ENCODE measurements around the gene PATE1. TPM values are rescaled to one million over a fixed set of nuclear protein-coding genes. Genes with fewer than 3 reads are reported as not detected.
A peak's percentile ranks its signal among the peaks of the same experiment; 100 is the strongest.

The PATE1 gene
- total RNA-seq, 1 donor from 2014 or later: not detected

DNA sequence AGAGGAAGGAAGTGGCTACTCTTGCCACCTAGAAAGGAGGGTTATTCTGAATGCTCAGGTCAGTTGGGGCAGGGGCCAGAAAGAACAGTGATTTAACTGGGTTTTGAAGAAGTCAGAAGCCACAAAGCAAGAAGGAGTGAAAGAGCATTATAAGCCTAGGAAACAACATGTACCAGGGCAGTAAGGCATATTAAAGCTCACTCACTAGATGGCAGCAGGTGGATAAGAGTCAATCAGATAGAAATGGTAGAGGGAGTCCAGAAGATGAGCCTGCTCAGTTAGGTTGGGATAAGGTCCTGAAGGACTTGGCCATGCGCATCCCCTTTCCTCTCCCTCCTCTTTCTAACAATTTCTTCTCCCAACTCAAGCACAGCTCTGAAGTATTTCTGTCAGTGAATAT, 22.0 kb upstream of the PATE1 start:
- Mint-ChIP-seq H3K27ac (ENCODE audit: unreplicated experiment) (no peak overlapping the region), H3K27me3 (ENCODE audit: low read depth) (peaks cover 21% of the 10 kb centered on the region), H3K36me3 (ENCODE audit: low read depth) (no peaks in the 10 kb centered on the region), H3K4me1 (ENCODE audit: low read depth) (no peaks in the 10 kb centered on the region), H3K9me3 (ENCODE audit: low read depth) (no peaks in the 10 kb centered on the region), H3K4me3 (ENCODE audit: unreplicated experiment) (no peak overlapping the region)
- TF ChIP-seq, protein P1, sequence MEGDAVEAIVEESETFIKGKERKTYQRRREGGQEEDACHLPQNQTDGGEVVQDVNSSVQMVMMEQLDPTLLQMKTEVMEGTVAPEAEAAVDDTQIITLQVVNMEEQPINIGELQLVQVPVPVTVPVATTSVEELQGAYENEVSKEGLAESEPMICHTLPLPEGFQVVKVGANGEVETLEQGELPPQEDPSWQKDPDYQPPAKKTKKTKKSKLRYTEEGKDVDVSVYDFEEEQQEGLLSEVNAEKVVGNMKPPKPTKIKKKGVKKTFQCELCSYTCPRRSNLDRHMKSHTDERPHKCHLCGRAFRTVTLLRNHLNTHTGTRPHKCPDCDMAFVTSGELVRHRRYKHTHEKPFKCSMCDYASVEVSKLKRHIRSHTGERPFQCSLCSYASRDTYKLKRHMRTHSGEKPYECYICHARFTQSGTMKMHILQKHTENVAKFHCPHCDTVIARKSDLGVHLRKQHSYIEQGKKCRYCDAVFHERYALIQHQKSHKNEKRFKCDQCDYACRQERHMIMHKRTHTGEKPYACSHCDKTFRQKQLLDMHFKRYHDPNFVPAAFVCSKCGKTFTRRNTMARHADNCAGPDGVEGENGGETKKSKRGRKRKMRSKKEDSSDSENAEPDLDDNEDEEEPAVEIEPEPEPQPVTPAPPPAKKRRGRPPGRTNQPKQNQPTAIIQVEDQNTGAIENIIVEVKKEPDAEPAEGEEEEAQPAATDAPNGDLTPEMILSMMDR (IDR thresholded peaks at IDR 0.05): peak; percentile 38
- DNase-seq (ENCODE audit: low spot score): no peak

DNA sequence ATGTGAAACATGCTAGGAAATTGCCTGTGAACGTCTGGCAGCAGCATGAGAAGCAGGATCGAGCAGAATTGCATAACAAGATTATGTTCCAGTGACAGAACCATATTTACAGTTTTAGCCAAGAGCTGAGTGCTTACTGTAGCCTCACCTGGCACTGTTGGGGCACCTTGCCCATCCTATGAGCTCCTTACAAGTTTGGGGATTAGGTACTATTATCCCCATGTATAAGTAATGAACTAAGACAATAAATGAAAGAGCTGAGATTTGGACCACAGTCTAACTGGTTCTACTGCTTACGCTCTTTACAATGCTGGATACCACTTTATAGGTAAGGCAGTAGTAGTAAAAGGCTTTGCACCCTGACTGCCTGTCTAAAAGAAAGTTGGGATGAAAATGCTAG, 17.1 kb upstream of the PATE1 start:
- H3K36me3 Mint-ChIP-seq (ENCODE audit: low read depth): no peaks in the 10 kb centered on the region
- TF ChIP-seq, protein P1 (IDR thresholded peaks at IDR 0.05): no peak
- H3K4me1 Mint-ChIP-seq (ENCODE audit: low read depth): no peaks in the 10 kb centered on the region
- no peak for DNase-seq (ENCODE audit: low spot score)
- no peaks in the 10 kb centered on the region for H3K9me3 Mint-ChIP-seq (ENCODE audit: low read depth)
- peaks cover 17% of the 10 kb centered on the region for H3K27me3 Mint-ChIP-seq (ENCODE audit: low read depth)
- H3K4me3 Mint-ChIP-seq (ENCODE audit: unreplicated experiment): no peak overlapping the region
- no peak overlapping the region for H3K27ac Mint-ChIP-seq (ENCODE audit: unreplicated experiment)

DNA sequence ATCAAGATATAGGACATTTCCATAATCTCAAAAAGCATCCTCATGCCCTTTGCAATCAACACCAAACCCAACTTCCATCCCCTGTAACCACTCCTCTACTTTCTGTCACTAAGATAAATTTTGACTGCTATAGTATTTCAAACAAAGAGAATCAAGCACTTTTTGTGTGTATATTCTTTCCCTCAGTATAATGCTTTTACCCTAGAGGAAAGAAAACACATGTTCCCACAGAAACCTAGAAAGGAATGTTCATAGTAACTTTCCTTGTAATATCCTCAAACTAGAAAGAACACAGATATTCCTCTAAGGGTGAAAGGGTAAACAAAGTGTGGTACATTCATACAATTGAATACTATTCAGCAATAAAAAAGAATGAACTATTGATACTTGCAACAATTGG, 5.5 kb upstream of the PATE1 start:
- Mint-ChIP-seq H3K27me3 (ENCODE audit: low read depth) (peaks cover 30% of the 10 kb centered on the region), H3K4me1 (ENCODE audit: low read depth) (no peaks in the 10 kb centered on the region), H3K9me3 (ENCODE audit: low read depth) (peaks cover 13% of the 10 kb centered on the region), H3K4me3 (ENCODE audit: unreplicated experiment) (no peak overlapping the region), H3K36me3 (ENCODE audit: low read depth) (peaks cover 1% of the 10 kb centered on the region), H3K27ac (ENCODE audit: unreplicated experiment) (no peak overlapping the region)
- DNase-seq (ENCODE audit: low spot score): no peak
- TF ChIP-seq, protein P1 (IDR thresholded peaks at IDR 0.05): no peak

DNA sequence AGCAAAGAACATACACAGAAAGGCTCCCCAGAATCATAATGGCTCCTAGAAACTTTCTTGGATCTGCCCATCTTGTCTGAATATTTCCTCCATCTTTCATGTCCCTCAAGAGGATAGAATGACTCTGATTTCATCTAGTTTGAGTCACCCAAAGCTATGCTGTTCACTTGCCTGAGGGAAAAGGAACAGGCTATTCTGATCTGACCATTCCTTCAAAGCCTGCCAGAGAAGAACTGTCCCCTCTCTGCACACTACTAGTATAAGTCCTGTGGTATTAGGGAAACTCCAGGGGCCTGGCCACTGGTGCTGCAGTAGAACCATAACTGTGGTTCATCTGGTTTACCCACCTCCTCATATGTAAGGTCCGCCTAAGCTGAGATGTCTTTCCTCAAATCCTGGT, 2.4 kb upstream of the PATE1 start:
- no peaks in the 10 kb centered on the region for H3K36me3 Mint-ChIP-seq (ENCODE audit: low read depth)
- peaks cover 16% of the 10 kb centered on the region for H3K27me3 Mint-ChIP-seq (ENCODE audit: low read depth)
- H3K4me1 Mint-ChIP-seq (ENCODE audit: low read depth): no peaks in the 10 kb centered on the region
- no peaks in the 10 kb centered on the region for H3K9me3 Mint-ChIP-seq (ENCODE audit: low read depth)
- no peak for DNase-seq (ENCODE audit: low spot score)
- no peak overlapping the region for H3K27ac Mint-ChIP-seq (ENCODE audit: unreplicated experiment)
- no peak overlapping the region for H3K4me3 Mint-ChIP-seq (ENCODE audit: unreplicated experiment)
- TF ChIP-seq, protein P1 (IDR thresholded peaks at IDR 0.05): no peak

DNA sequence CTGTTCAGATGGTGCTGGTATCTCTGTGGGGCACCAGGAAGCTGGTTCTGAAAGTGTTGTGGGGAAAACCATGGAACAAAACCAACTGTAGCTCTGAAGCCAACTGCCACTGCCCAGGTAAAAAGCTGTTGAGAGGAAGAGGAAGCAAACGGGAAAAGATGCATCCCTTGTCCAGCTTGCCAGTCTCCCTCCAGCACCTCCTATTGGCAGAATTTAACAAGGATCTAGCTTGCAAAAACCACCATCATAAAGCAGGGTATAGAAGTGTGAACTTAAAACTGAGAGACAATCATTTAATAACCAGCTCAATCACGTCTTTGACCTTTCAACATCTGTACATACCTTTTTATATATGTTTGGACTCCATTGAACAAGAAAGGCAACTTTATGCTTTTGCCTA, 4.5 kb downstream of the PATE1 start:
- TF ChIP-seq, protein P1 (IDR thresholded peaks at IDR 0.05): no peak
- Mint-ChIP-seq H3K27me3 (ENCODE audit: low read depth) (peaks cover 14% of the 10 kb centered on the region), H3K27ac (ENCODE audit: unreplicated experiment) (no peak overlapping the region), H3K4me1 (ENCODE audit: low read depth) (no peaks in the 10 kb centered on the region), H3K36me3 (ENCODE audit: low read depth) (peaks cover 3% of the 10 kb centered on the region), H3K4me3 (ENCODE audit: unreplicated experiment) (no peak overlapping the region), H3K9me3 (ENCODE audit: low read depth) (peaks cover 4% of the 10 kb centered on the region)
- no peak for DNase-seq (ENCODE audit: low spot score)

Measured in chondrocyte (in vitro differentiated cells).